Body of pancreas (tissue), 4 donors: ENCODE results near the gene CLEC1B. TPM values are rescaled to one million over a fixed set of nuclear protein-coding genes. Genes with fewer than 3 reads are reported as not detected.
"Not testable (repeated sequence)": the region's sequence is repeated elsewhere in the genome, so short reads cannot be mapped to it uniquely, and the experiment has no call there.

ENCODE experiments used
- ATAC-seq: fragments of 150-250 bp; one replicate; pipeline ENCODE4 v1.9.1; 2016
- DNase-seq, 4 donors: peaks; one replicate each; pipeline ENCODE4 v3.0.0-alpha.2; 2019
- H3K27ac ChIP-seq, 4 donors: fragments of 200-600 bp; sonication (generic); 1 replicate in 3 of 4; 2 replicates in 1 of 4; pipeline versions ENCODE4 v1.5.1 to v1.6.1; 2016 to 2019; ENCODE audit warnings: mild to moderate bottlenecking in 1 of 4, mixed read lengths in 1 of 4, moderate library complexity in 1 of 4
- H3K27me3 ChIP-seq, 2 donors: fragments of 200-600 bp; sonication (generic); one replicate each; pipeline ENCODE4 v1.6.0; 2016; ENCODE audit warnings: mild to moderate bottlenecking in 1 of 2
- H3K36me3 ChIP-seq, 2 donors: fragments of 200-600 bp; sonication (generic); replicated peaks in 1 of 2; 2 replicates each; pipeline ENCODE4 v1.5.1; 2016; ENCODE audit warnings: low read depth in 2 of 2; ENCODE audit not compliant: insufficient read depth in 1 of 2
- H3K4me1 ChIP-seq: fragments of 200-600 bp; sonication (generic); one replicate; pipeline ENCODE4 v1.6.0; 2016
- H3K4me3 ChIP-seq, 2 donors: fragments of 200-600 bp; sonication (generic); 1 replicate in 1 of 2; 2 replicates in 1 of 2; pipeline ENCODE4 v1.5.1; 2016 to 2019
- H3K9me3 ChIP-seq, 3 donors: fragments of 200-600 bp; sonication (generic); 1 replicate in 2 of 3; 2 replicates in 1 of 3; pipeline ENCODE4 v1.5.1; 2016
- CTCF ChIP-seq, 7 experiments: fragments of 450-650 bp in 4 of 7; fragments of 200-600 bp in 3 of 7; sonication (generic) in 3 of 7; IDR thresholded peaks; one replicate each; pipeline ENCODE4 v1.5.1; 2016 to 2019; ENCODE audit warnings: antibody characterized with exemption in 7 of 7
- POLR2A ChIP-seq, 3 donors: fragments of 450-650 bp; IDR thresholded peaks; one replicate each; pipeline ENCODE4 v1.6.1; 2016; ENCODE audit warnings: antibody characterized with exemption in 3 of 3, mild to moderate bottlenecking in 2 of 3
- WGBS, 2 donors: methylation state at CpG; one replicate each; pipeline ENCODE4 v1.1.5; 2017; 5-methylcytosine and 5-hydroxymethylcytosine counted together
- intact Hi-C: fragments of 100-400 bp; cut with DNase I; formaldehyde crosslinking; loops from one replicate; pipeline ENCODE4 v1.15.1; 2023
- total RNA-seq, 2 donors: library from RNA; depleted of rRNA; stranded (reverse); fragments of >200 nt; gene quantifications; one replicate each; pipeline ENCODE4 v1.1.0, GENCODE V29; 2016

The CLEC1B gene
- total RNA-seq, 2 donors from 2014 or later, result not detected

GRCh38 chr12:9977916-9978315 is 21.0 kb downstream of the CLEC1B start:
- Histone ChIP-seq H3K4me3 (no peak overlapping the region), H3K27ac (no peak overlapping the region), H3K9me3 (peaks cover 0 to 7% (median 0%) of the 10 kb centered on the region in 3 donors), H3K4me1 (no peaks in the 10 kb centered on the region), H3K27me3 (no peaks in the 10 kb centered on the region), H3K36me3 (no peaks in the 10 kb centered on the region)
- intact Hi-C loops, result no loop called here
- ATAC-seq (no peak), DNase-seq (no peak)
- no peak for TF ChIP-seq CTCF (IDR thresholded peaks at IDR 0.05)
- no peak for TF ChIP-seq POLR2A (IDR thresholded peaks at IDR 0.05)

GRCh38 chr12:9976626-9977025 is 22.3 kb downstream of the CLEC1B start:
- intact Hi-C loops, H3K4me3 ChIP-seq, H3K9me3 ChIP-seq, DNase-seq, H3K27ac ChIP-seq, H3K27me3 ChIP-seq, H3K4me1 ChIP-seq, H3K36me3 ChIP-seq, ATAC-seq: not testable (repeated sequence)
- 33 to 41% methylated on average over 5 of the region's 5 CpGs for WGBS, 2 donors

- intact Hi-C loops, result no loop called here
- Histone ChIP-seq H3K27ac (no peak overlapping the region), H3K9me3 (peaks cover 0 to 7% (median 0%) of the 10 kb centered on the region in 3 donors), H3K4me1 (no peaks in the 10 kb centered on the region), H3K4me3 (no peak overlapping the region), H3K27me3 (no peaks in the 10 kb centered on the region), H3K36me3 (no peaks in the 10 kb centered on the region)
- WGBS, 2 donors, result 67 to 75% methylated on average over 2 of the region's 2 CpGs
- TF ChIP-seq CTCF (IDR thresholded peaks at IDR 0.05) (no peak), POLR2A (IDR thresholded peaks at IDR 0.05) (no peak)
- ATAC-seq (no peak), DNase-seq (no peak)
These were observed 23.3 kb downstream of the CLEC1B start for GRCh38 chr12:9975614-9976013.

GRCh38 chr12:9974731-9975130 is 24.2 kb downstream of the CLEC1B start:
- 92 to 94% methylated on average over 2 of the region's 2 CpGs for WGBS, 2 donors
- not testable (repeated sequence) for DNase-seq

GRCh38 chr12:9973949-9974348 is 25.0 kb downstream of the CLEC1B start:
- Histone ChIP-seq H3K4me3 (no peak overlapping the region), H3K27ac (no peak overlapping the region), H3K4me1 (no peaks in the 10 kb centered on the region), H3K27me3 (no peaks in the 10 kb centered on the region), H3K9me3 (peaks cover 0 to 7% (median 0%) of the 10 kb centered on the region in 3 donors), H3K36me3 (no peaks in the 10 kb centered on the region)
- ATAC-seq, result no peak
- no peak for TF ChIP-seq CTCF (IDR thresholded peaks at IDR 0.05)
- no peak for TF ChIP-seq POLR2A (IDR thresholded peaks at IDR 0.05)
- WGBS, 2 donors, result 21 to 38% methylated on average over 1 of the region's 1 CpG
- intact Hi-C loops, result no loop called here
- no peak for DNase-seq

More at GRCh38 chr12:9974731-9975130, 24.2 kb downstream of the CLEC1B start:
- ATAC-seq, H3K27ac ChIP-seq, H3K9me3 ChIP-seq, intact Hi-C loops, H3K4me1 ChIP-seq, H3K4me3 ChIP-seq, H3K27me3 ChIP-seq, H3K36me3 ChIP-seq: not testable (repeated sequence)

- peaks cover 0 to 6% (median 0%) of the 10 kb centered on the region in 3 donors for H3K9me3 ChIP-seq
- TF ChIP-seq CTCF (IDR thresholded peaks at IDR 0.05), result no peak
- TF ChIP-seq POLR2A (IDR thresholded peaks at IDR 0.05), result no peak
- intact Hi-C loops, result no loop called here
- ATAC-seq (no peak), DNase-seq (no peak)
- H3K27ac ChIP-seq, result no peak within 1 kb of the TSS
- WGBS, 2 donors, result 24 to 54% methylated on average over 1 of the region's 1 CpG
- no peaks in the 10 kb centered on the region for H3K4me1 ChIP-seq
- H3K4me3 ChIP-seq, result no peak within 1 kb of the TSS
- no peaks in the 10 kb centered on the region for H3K36me3 ChIP-seq
- no peaks in the 10 kb centered on the region for H3K27me3 ChIP-seq
These were observed 27.7 kb downstream of the CLEC1B start, which contains the start of gene CLEC12A for GRCh38 chr12:9971181-9971580. Gene CLEC12A, plus strand, starts transcription at chr12:9971409. Its CDS starts 188 bp downstream, at chr12:9971597.
